HG02763 (cell line): Measurements from ENCODE around the gene MAMLD1.

Experiments used
- ATAC-seq: cut with Tn5 transposase; IDR thresholded peaks from one replicate; pipeline ENCODE4 v1.9.1; 2021; ENCODE audit warnings: mild to moderate bottlenecking, moderate library complexity; ENCODE audit not compliant: unreplicated experiment

The MAMLD1 gene

DNA sequence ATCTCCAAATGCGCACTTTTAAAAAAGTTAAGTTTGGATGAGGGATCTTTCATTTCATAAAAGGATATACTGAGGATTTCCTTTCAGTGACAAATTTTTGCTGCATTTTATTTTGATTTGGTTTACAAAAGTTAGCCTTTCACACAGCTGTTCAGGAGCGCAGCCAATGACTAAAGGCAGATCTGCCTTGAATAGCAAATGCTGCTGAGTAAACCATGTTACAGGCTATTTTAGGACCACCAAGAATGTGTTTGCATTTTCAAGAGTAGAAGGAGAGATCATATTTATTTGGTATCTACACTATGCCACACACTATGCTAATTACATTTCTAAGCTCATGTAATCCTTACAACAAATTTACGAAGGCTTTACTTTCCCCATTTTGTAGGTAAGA is 92.1 kb downstream of the MAMLD1 start:
- ATAC-seq = no peak

DNA sequence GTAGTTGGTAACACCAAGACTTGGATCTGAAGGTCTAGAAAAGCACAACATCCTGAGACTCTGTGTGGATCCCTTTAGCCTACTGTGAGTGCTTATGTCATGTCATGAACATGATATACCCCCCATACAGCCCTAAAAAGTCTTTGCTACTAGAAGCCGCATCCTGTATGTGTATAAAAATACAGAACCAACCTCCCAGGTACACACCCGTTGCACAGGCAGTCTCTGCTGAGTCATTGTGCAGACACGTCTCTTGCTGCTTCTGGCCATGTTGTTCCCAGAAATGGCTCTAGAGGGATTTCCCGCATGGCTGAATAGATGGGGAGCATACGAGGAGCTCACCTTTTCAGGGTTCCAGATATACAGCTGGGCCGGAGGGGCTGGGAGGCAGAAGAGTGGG is 93.3 kb downstream of the MAMLD1 start:
- ATAC-seq = no peak

DNA sequence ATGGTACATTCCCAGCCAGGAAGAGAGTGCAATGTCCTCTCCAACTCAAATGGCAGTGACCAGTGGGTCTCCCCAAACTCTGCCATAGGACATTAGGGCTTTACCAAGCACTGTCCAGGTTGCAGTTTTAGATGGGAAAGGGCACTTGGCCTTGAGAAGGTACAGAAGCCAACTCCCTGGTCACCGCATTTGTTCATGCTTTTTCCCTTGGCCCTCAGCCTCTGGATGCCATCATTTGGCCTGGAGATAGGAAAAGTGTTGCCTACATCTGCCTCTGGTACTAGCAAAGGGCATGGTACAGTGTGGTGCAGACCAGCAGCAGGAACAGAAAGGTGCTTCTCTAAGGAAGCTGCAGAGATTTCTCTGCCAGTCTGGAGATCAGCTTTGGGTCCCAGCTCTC is 93.8 kb downstream of the MAMLD1 start:
- no peak for ATAC-seq

DNA sequence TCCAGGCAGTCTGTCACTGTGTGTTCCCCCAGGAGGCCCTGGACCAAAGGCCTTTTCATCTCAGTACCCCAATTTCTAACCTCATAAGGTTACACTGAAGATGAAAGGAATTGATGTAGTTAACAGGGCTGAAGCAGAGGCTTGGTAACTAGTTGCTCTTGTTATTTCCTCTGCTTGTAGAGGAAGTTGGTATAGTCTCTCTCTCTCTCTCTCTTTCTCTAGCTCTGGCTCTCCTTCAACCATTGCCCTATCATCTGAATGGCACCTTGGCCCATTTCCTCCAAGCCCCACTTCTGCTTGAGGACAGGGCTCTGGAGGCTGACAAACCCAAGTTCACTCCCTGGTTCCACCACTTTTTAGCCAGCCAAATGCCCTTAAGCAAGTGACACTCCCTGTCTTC is 96.1 kb downstream of the MAMLD1 start:
- no peak for ATAC-seq

DNA sequence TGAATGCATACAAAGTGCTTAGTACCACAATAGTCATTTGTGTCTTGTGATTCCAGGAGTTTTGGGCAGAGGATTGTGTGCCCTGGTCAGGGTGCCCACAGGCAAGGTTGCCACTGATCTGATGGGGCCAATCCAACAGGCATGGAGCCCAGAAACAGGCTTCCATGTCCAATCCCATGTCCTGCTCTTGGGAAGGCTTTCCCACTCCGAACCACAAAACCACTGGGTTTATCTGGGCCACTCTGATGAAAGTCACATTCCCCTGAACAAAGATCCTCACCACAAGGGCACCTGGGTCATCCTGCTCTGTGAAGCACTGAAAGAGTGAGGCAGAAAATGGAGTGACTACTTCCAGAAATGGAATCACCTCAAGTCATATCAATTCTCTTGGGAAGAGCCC is 96.9 kb downstream of the MAMLD1 start:
- ATAC-seq = no peak

DNA sequence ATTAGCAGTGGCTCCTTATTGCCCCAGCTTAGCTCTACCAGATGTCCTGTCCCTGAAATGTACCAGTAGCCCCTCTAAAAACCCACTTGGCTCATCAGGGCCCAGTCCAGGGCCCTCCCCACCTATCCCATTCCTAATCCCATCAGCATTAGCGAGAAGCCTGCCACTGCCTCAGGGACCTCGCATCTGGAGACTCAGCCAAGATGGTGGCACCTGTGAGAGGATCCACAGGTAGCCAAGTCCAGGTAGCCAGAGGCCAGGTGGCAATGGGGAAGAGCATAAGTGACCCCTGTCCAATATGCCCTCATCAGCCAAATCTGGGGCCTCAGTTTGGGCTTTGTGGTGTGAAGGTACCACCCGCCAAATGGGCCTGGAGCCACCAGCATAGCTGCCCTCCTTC is 97.7 kb downstream of the MAMLD1 start:
- no peak for ATAC-seq

DNA sequence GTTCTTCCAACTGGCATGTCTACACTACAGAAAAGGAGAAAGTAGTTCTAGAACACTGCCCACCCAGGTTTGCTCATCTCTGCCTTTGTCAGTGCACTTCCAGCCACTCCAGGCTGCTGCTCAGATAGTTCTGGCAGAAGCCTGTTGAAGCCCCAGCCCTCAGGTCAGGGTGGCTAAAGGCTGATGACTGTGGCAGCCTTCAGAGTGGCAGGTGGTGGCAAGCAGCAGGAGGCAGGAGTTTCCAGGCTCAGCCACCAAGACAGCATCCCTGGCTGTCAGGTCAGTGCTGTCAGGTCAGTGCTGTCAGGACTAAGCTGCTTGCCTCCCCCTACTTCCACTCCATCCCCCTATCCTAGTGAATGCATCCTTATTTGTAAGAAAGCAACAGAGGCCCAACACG is 100.4 kb downstream of the MAMLD1 start:
- no peak for ATAC-seq

DNA sequence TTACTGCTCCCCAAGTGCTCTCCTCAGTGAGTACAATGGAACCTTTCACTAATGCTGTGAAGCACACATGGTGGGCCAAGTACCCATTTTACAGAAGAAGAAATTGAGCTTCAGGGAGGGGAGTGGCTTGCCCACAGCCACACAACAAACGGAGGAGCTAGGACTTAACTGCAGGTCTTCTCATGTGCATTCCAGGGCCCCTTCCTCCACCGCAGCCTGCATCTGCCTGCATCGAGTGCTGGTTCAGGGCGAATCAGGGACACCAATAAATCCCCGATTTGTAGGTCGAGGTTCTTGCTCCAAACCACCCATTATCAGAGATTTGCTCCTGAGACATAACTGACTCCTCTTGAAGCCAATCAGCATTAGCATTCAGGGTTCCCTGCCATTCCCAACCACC is 100.9 kb downstream of the MAMLD1 start:
- no peak for ATAC-seq

DNA sequence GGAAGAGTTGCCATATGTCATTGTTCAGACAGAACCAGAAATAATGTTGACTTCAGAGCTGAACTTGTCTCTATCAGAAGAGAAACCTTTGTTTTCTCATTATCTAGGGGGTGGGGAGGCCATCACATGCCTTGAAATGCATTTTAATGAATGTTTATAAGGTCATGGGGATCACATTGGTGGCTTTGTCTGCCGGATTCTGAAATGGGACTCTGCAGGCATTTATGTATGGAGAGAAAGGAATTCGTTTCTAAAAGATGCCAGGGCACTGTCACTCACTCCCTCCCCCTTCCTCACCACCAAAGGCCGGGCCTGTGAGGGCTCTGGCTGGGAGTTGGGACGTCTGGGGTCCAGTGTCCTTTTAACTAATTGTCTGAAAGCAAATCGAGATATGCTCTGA is 102.2 kb downstream of the MAMLD1 start:
- ATAC-seq = no peak

DNA sequence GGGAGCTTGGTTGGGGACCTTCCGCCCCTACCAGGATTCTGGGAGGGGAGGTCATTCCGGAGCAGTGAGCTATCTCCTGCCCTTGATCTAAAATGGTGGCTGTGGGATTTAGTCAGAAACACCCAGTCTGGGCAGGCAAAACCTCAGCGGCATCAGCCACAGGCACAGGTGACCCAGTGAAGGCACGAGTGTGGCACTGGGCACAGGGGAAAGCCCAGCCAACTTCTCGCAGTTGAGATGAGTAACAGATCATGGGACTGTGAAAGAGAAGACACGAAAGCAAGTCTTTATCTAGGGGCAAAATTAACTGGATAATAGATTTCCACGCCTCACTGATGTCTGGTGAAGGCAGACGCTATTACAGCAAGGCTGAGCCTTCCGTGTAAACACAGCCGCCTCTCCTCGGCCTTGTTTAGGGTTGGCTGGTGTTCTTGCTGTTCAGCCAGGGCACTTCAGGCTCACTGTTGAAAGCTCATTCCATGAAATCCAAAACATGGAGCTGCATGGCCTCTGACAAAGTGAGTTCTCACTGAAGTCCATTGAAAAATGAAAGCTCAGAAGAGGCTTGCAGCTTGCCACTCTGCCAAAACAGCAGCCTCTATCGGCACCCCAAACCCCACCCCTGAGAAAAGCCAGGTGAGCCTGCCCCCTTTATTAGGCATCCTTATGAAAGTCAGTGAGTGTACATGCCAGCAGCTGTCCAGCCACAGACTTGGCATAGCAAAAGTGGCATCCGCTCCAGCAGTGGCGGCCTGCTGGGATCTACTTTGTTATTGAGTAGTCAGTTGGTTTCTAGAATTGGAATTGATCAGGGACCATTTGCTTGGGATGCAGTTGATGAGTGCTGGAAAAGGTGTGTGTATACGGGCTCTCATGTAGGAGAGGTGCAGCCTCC is 103.0 kb downstream of the MAMLD1 start:
- ATAC-seq = no peak

DNA sequence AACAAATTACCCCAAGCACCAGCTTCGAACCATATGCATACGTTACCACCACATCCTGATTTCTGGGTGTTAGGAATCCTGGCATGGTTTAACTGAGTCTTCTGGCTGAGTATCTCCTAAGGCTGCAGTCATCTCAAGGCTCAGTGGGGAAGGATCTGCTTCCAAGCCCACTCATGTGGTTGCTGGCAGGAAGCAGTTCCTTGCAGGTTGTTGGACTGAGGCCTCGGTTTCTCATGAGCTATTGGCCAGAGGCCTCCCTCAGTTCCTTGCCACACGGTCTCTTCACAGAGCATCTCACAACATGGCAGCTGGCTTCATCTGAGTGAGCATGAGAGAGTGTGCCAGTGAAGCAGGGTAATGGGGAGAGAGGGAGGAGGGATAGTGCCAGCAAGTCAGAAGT is 109.2 kb downstream of the MAMLD1 start:
- ATAC-seq = no peak

DNA sequence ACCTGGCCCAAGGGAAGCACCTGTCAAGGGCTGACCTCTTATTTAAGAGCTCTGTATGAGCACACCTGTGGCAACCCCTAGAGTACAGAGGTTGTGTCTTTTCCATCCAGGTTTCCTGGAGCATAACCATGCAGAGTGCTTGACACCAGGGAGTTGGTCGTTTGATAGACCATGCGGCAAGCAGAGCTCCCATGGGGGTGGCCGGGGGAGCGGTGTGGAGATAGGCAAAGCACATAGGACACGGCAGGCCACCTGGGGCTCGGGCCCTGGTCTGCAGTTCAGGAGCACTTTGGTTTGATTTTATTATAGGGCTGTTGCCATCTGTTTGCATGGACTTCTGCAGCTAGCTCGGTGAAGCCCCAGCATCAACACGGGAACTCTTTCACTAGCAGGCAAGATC is 110.3 kb downstream of the MAMLD1 start:
- no peak for ATAC-seq

DNA sequence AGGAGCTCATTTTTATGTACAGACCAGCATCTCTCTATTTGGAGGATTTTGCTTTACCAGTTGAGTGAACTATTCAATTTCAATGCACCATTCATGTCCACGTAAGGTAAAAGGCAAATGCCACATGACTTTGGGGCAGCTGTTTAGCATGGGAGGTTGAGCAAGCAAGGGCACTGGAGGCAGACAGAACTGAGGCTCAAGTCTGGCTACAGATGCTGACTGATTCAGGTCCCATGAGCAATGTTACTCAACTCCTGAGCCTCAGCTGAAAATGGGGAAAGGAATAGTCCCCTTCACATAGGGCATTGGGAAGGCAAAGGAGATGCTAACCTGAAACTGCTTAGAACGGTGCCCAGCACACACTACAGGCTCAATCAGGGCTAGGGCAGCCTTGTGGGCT is 112.3 kb downstream of the MAMLD1 start:
- no peak for ATAC-seq

DNA sequence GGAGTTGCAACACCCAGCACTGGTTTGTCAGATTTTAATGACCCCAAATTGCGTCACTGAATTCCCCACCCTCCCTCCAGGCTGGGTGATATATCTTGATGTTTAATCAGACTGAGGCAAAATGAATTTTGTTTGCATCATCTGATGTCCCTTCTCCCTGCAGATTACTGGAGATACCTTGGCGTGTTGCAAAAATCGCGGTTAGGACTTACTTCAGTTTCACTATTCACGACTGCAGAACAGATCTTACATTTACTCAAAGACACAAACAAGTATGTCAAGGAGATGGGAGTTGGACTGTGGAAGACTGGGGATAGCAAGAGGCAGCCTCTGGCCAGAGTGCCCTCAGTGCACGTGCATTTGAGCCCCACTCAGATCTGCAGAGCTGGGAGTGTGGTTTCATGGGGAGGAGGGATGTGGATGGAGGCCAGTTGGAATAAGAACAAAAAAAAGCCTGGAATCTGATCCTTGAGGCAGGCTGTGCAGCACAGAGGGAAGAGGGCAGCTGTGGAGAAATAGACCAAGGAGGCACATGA is 113.1 kb downstream of the MAMLD1 start:
- ATAC-seq = no peak

DNA sequence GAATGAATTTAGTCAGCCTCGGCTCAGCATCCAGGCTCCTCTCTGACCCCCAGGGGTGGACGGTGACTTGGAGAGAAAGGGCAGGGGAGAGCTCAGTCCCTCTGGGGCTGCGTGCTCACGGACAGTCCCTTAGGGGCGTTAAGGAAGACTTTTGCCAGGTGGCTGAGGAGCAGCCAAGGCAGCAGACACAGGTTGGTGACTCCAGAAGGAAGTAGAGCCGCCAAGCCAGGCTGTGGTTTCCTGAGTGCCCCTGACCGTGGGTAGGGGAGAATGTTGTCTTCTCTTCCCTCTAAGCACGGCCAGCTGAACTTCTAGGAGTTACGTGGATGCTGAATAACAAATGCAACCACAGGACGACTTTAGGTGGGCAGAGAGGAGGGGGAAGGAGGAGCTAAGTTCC is 114.3 kb downstream of the MAMLD1 start:
- no peak for ATAC-seq

DNA sequence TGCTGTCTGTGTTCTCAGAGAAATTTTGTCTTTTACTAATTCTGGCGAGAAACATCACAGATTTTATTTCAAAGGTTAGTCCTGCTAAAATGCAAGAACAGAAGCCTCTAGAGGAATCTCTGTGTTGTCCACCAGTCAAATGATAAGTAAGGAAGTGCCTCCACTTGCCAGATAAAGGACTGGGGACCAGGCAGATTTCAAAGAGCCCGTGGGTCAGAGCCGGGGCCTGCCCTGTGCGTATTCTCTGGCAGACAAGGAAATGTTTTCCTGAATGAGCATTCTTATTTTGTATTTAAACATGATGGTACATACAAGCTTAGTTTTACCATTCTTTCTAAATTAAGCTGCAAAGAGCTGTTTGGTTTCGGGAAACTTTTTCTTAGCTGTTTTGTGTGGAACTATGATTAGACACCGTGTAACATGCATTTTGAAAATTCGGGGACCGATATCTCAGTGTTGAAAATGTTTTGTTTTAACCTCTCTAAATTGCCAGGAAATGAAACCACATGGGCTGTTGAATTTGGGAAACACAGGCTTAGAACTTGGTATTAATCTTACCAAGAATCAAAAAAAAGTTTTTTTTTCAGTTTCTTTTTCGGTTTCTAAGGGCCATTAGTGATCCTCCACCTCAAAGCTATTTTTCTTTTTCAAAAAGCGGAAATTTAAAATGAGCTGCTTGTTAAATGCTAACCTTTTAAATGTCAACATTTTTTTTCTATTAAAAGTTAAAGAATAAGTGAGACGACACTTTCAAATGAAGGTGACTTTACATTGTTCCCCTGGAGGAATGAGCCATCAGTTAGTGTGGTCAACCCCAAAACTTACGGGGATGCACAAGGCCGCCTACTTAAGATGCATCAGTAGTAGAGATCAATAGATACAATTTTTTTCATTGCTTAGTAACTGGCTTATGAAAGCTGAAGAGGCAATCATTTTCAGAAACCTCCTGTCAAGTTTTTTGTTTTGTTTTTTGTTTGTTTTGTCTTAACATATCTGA is 115.7 kb downstream of the MAMLD1 start:
- ATAC-seq = no peak

DNA sequence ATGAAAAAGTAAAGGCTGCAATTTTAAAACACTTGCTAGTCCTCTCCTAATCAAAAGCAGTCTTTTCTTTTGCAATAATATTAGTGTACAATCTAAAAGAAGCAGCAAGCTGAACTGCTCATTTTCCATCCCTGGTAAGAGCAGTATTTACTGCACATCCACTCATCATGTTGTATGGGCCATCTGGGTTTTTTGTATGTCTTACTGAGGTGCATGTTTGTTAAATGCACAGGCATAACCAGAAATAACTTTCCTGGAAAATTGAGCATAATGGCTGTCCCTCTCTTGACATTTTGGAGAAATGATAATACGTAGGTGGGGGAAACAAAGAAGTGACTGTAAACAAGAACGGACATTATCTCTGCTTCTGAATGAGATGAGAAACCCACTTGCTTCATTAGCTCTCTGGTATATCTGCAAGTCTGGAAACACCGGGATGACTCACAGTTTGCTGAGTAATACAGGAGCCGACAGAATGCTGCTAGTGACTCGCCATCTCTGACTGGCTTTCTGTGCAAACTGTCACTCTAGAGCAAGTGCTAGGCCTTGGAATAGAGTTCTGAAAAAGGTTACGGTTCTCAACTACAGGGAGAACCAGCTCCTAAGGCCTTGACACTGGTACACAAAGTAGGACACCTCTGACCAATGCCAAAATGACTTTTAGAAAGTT is 119.6 kb downstream of the MAMLD1 start:
- ATAC-seq = peak; percentile 59

DNA sequence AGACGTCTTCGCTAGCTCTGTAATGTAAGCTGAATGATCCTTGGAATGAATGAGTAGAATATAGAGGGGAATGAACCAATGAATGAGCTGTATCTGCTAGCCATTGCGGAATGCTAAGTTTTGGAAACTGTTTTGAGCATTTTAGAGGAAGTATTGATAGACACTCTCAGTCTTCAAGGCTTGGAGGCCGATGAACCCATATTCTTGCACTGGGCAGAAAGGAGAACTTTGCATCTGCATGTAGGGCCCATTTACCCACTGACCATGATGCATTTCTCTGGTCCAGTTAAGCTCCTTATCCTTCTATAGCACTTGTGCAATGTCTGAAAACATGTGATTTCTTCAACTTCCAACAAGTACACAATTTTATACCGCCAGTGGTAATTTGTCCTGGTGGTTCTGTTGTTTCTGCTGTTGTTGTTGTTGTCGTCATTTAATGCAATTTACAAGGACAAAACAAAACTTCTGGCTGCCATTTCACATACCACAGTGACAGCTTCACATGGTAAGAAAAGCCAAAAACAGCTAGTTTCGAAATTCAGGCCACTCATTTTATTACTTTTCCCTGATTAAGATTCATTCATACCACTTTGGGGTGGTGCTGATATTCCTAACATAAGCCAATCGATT is 120.4 kb downstream of the MAMLD1 start:
- ATAC-seq = no peak

DNA sequence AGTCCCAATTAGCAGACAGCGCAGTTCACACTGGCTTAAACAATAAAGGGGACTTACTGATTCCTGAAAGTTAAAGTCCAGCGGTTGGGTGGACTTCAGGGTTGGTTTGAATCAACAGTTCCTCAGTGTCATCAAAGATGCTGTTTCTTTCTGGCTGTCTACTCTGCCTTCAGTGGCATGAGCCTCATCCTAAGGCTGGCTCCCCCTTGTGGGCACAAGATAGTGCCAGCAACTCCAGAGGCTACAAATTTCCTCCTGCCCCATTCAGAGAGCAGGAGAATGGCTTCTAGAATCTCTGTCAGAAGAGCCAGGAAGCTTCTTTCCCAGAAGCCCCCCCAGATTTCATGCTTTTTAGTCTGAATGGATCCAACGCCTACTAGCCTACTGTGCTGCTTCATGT is 122.9 kb downstream of the MAMLD1 start:
- ATAC-seq = no peak

DNA sequence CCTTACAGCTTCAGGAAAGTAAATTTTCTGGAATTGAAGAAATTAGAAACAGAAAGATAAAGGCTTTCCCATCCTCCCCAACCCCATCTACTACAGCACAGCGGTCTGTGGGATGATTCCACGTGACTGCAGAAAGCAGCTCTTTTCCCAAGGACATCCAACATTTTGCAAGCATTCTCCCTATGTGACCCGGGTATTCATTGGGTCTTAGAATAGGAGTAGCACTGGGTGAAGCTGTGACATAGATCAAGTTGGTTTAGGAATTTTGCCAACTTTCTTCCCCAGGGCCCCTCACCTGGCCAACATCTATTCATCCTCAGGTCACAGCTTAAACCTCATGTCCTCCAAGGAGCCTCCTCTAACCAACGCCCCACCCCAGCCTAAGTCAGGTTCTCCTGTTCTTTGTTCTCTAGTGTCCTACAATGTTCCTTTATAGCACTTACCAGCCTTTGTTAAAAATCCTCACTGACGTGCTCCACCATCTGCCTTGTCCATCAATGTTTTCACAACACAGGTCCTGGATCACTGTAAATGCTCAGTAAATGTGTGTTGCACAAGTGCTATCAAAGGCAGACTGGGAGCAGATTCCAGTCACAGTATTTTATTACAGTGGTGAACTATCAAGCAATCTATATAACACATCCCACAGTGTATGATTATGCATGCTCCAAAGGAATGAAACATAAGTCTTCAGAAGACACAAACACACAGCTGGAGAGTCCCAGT is 124.4 kb downstream of the MAMLD1 start:
- ATAC-seq = no peak
